CD4-positive, alpha-beta T cell (primary cell): Measurements from ENCODE around the gene ZNF831. TPM values are rescaled to one million over a fixed set of nuclear protein-coding genes. Genes with fewer than 3 reads are reported as not detected.

Source experiments
- ATAC-seq: fragments of 200-7000 bp; cut with Tn5 transposase; one replicate; pipeline ENCODE4 v1.10.0; 2022; ENCODE audit warnings: mild to moderate bottlenecking; ENCODE audit not compliant: poor library complexity
- CTCF ChIA-PET: fragments of 350-600 bp; sonication (Branson Sonifier 250); formaldehyde crosslinking; loops from one replicate; lab custom pipeline; 2021; ENCODE audit warnings: antibody characterized with exemption, inconsistent platforms; lab: Charles Lee
- POLR2A ChIA-PET: fragments of 350-600 bp; sonication (Branson Sonifier 250); formaldehyde crosslinking; loops from one replicate; lab custom pipeline; 2021; ENCODE audit warnings: antibody characterized with exemption, inconsistent platforms; lab: Charles Lee
- DNase-seq, 14 experiments: peaks; one replicate each; pipeline ENCODE4 v3.0.0-alpha.2; 2013 to 2020; ENCODE audit warnings: mixed read lengths in 2 of 14
- H3K27ac ChIP-seq, 2 donors: one replicate each; pipeline versions ENCODE4 v1.5.1 to v1.7.0; 2013; ENCODE audit warnings: low read length in 2 of 2, low read depth in 1 of 2, mild to moderate bottlenecking in 1 of 2
- H3K27me3 ChIP-seq, 2 experiments: 1 replicate in 1 of 2; 2 replicates in 1 of 2; pipeline versions ENCODE4 v1.6.1 to v1.7.0; 2013; ENCODE audit warnings: low read length in 2 of 2, control low read depth in 1 of 2, mild to moderate bottlenecking in 1 of 2, moderate library complexity in 1 of 2; ENCODE audit not compliant: insufficient read depth in 2 of 2, control insufficient read depth in 1 of 2
- H3K36me3 ChIP-seq: one replicate; pipeline ENCODE4 v1.6.1; 2013; ENCODE audit warnings: low read length, control low read depth; ENCODE audit not compliant: insufficient read depth
- H3K4me1 ChIP-seq: one replicate; pipeline ENCODE4 v1.6.1; 2013; ENCODE audit warnings: low read length, control low read depth; ENCODE audit not compliant: insufficient read depth
- H3K4me3 ChIP-seq: one replicate; pipeline ENCODE4 v1.5.1; 2013; ENCODE audit warnings: mild to moderate bottlenecking, low read length, moderate library complexity
- H3K9me3 ChIP-seq, 2 experiments: 1 replicate in 1 of 2; 2 replicates in 1 of 2; pipeline versions ENCODE4 v1.6.1 to v1.7.0; 2013; ENCODE audit warnings: low read length in 2 of 2, mild to moderate bottlenecking in 2 of 2, control low read depth in 1 of 2, moderate library complexity in 1 of 2; ENCODE audit not compliant: control insufficient read depth in 1 of 2, insufficient read depth in 1 of 2
- H3K27ac Mint-ChIP-seq: one replicate; pipeline ENCODE4 v1.8.0; 2020; ENCODE audit warnings: mixed read lengths
- H3K27me3 Mint-ChIP-seq: one replicate; pipeline ENCODE4 v1.8.0; 2021; ENCODE audit warnings: mixed read lengths
- H3K36me3 Mint-ChIP-seq: one replicate; pipeline ENCODE4 v1.8.0; 2021; ENCODE audit warnings: low read depth, mixed read lengths
- H3K4me1 Mint-ChIP-seq: one replicate; pipeline ENCODE4 v1.8.0; 2021; ENCODE audit warnings: low read depth, mixed read lengths
- H3K4me3 Mint-ChIP-seq: one replicate; pipeline ENCODE4 v1.8.0; 2020; ENCODE audit warnings: mild to moderate bottlenecking, mixed read lengths
- H3K9me3 Mint-ChIP-seq: one replicate; pipeline ENCODE4 v1.8.0; 2020; ENCODE audit warnings: mixed read lengths
- CTCF ChIP-seq: fragments of 200-600 bp; IDR thresholded peaks from one replicate; pipeline ENCODE4 v1.8.0; 2022; ENCODE audit warnings: antibody characterized with exemption, mild to moderate bottlenecking
- intact Hi-C, 2 experiments: fragments of 100-400 bp; cut with DNase I in 1 of 2; cut with micrococcal nuclease in 1 of 2; formaldehyde crosslinking; loops; one replicate each; pipeline versions ENCODE4 v1.15.1 to v1.9.0; 2023 to 2025; cut with DNase I, micrococcal nuclease
- total RNA-seq, 174 experiments: library from RNA in 2 of 174; stranded (reverse) in 2 of 174; gene quantifications; one replicate each; pipeline ENCODE4 v1.2.3 and lab custom pipeline; 2021 to 2026

The ZNF831 gene
- total RNA-seq, 2 experiments from 2014 or later: 24.9 to 25.9 TPM

- CTCF ChIA-PET: interaction anchor here (1.0 to 4.2 kb wide), 4 partner anchors 27 to 52 kb away, joined by 5 to 42 read pairs (median 12); no protein-coding TSS in a partner anchor
- peak overlapping the region; percentile 77 to 85 for H3K27ac ChIP-seq
- Mint-ChIP-seq H3K27me3 (no peaks in the 10 kb centered on the region), H3K4me1 (peaks cover 89% of the 10 kb centered on the region), H3K36me3 (no peaks in the 10 kb centered on the region), H3K9me3 (no peaks in the 10 kb centered on the region), H3K4me3 (peak overlapping the region; percentile 72), H3K27ac (peak overlapping the region; percentile 99)
- intact Hi-C loops: loop anchor here (2.0 to 5.0 kb wide), 3 partner anchors 32 to 132 kb away; no protein-coding TSS in a partner anchor
- peaks cover 3 to 5% of the 10 kb centered on the region in 2 experiments for H3K9me3 ChIP-seq
- H3K4me1 ChIP-seq: peaks cover 85% of the 10 kb centered on the region
- no peak for TF ChIP-seq CTCF
- ATAC-seq: no peak
- DNase-seq: peak in 6 of 14 experiments; percentile 23 to 79 (median 50)
- no peak overlapping the region for H3K4me3 ChIP-seq
- no peaks in the 10 kb centered on the region for H3K36me3 ChIP-seq
- POLR2A ChIA-PET: interaction anchor here (1.1 to 8.5 kb wide), 7 partner anchors 16 to 101 kb away, joined by 3 to 203 read pairs (median 6); partner anchors contain the start of genes ATP5F1E and ZNF831
- no peaks in the 10 kb centered on the region for H3K27me3 ChIP-seq
Observed at GRCh38 chr20:59120491-59120890, 43.1 kb upstream of the ZNF831 start.

GRCh38 chr20:59120919-59121318, 42.7 kb upstream of the ZNF831 start:
- ATAC-seq (no peak), DNase-seq (peak in 2 of 14 experiments; percentile 27 to 36)
- POLR2A ChIA-PET: interaction anchor here (1.0 to 8.5 kb wide), 13 partner anchors 16 to 231 kb away, joined by 3 to 203 read pairs (median 10); partner anchors contain the start of genes ATP5F1E, PRELID3B and ZNF831
- H3K27me3 ChIP-seq: no peaks in the 10 kb centered on the region
- Mint-ChIP-seq H3K36me3 (no peaks in the 10 kb centered on the region), H3K4me3 (peak overlapping the region; percentile 72), H3K4me1 (peaks cover 93% of the 10 kb centered on the region), H3K27me3 (no peaks in the 10 kb centered on the region), H3K9me3 (no peaks in the 10 kb centered on the region), H3K27ac (peak overlapping the region; percentile 99)
- no peak for TF ChIP-seq CTCF
- H3K36me3 ChIP-seq: no peaks in the 10 kb centered on the region
- H3K4me3 ChIP-seq: no peak overlapping the region
- intact Hi-C loops: loop anchor here (2.0 to 5.0 kb wide), 3 partner anchors 32 to 131 kb away; no protein-coding TSS in a partner anchor
- H3K9me3 ChIP-seq: peaks cover 3 to 5% of the 10 kb centered on the region in 2 experiments
- peaks cover 85% of the 10 kb centered on the region for H3K4me1 ChIP-seq
- H3K27ac ChIP-seq: peak overlapping the region; percentile 77 to 85
- CTCF ChIA-PET: interaction anchor here (1.0 to 4.2 kb wide), 6 partner anchors 26 to 87 kb away, joined by 5 to 42 read pairs (median 12); partner anchors contain the start of gene ZNF831

GRCh38 chr20:59121714-59122565, 41.7 kb upstream of the ZNF831 start:
- H3K27ac ChIP-seq: peak overlapping the region; percentile 77 to 85
- peaks cover 85% of the 10 kb centered on the region for H3K4me1 ChIP-seq
- Mint-ChIP-seq H3K27ac (peak overlapping the region; percentile 99), H3K36me3 (no peaks in the 10 kb centered on the region), H3K27me3 (no peaks in the 10 kb centered on the region), H3K4me3 (peak overlapping the region; percentile 87), H3K9me3 (no peaks in the 10 kb centered on the region), H3K4me1 (peaks cover 94% of the 10 kb centered on the region)
- peak in 5 of 14 experiments; percentile 29 to 82 (median 52) for DNase-seq
- ATAC-seq: peak; percentile 41
- peaks cover 3 to 5% of the 10 kb centered on the region in 2 experiments for H3K9me3 ChIP-seq
- POLR2A ChIA-PET: interaction anchor here (0.6 to 8.5 kb wide), 31 partner anchors 7 to 814 kb away, joined by 3 to 203 read pairs (median 7); partner anchors contain the start of genes ATP5F1E, PRELID3B and ZNF831
- no peak for TF ChIP-seq CTCF
- H3K4me3 ChIP-seq: peak overlapping the region; percentile 44
- H3K27me3 ChIP-seq: no peaks in the 10 kb centered on the region
- H3K36me3 ChIP-seq: no peaks in the 10 kb centered on the region
- intact Hi-C loops: loop anchor here (2.0 to 5.0 kb wide), 7 partner anchors 25 to 130 kb away; no protein-coding TSS in a partner anchor
- CTCF ChIA-PET: interaction anchor here (0.6 to 4.2 kb wide), 10 partner anchors 12 to 373 kb away, joined by 3 to 42 read pairs (median 10); partner anchors contain the start of gene ZNF831
